T-helper 17 cell (primary cell): ENCODE measurements around the gene CD109. TPM values are rescaled to one million over a fixed set of nuclear protein-coding genes. Genes with fewer than 3 reads are reported as not detected.

Experiments
- ATAC-seq: fragments of 150-1000 bp; cut with Tn5 transposase; 2 replicates; pipeline ENCODE4 v1.10.0; 2021; ENCODE audit warnings: mild to moderate bottlenecking, moderate library complexity
- DNase-seq, 3 donors: peaks; one replicate each; pipeline versions ENCODE4 v3.0.0 to v3.0.0-alpha.2; 2020 to 2021
- H3K9me3 ChIP-seq: one replicate; pipeline ENCODE4 v1.7.0; 2013; ENCODE audit warnings: low read length, mild to moderate bottlenecking; ENCODE audit not compliant: control insufficient read depth, poor library complexity, severe bottlenecking
- H3K27ac Mint-ChIP-seq: one replicate; pipeline ENCODE4 v1.8.0; 2022; ENCODE audit warnings: mild to moderate bottlenecking, moderate library complexity, mixed read lengths
- H3K27me3 Mint-ChIP-seq: one replicate; pipeline ENCODE4 v1.8.0; 2022; ENCODE audit warnings: mixed read lengths
- H3K36me3 Mint-ChIP-seq: one replicate; pipeline ENCODE4 v1.8.0; 2022; ENCODE audit warnings: low read depth, mixed read lengths
- H3K4me1 Mint-ChIP-seq: one replicate; pipeline ENCODE4 v1.8.0; 2022; ENCODE audit warnings: mild to moderate bottlenecking, mixed read lengths
- H3K4me3 Mint-ChIP-seq: one replicate; pipeline ENCODE4 v1.8.0; 2022; ENCODE audit warnings: mild to moderate bottlenecking, moderate library complexity, mixed read lengths
- total RNA-seq, 4 donors: library from RNA in 2 of 4; stranded (reverse) in 2 of 4; gene quantifications; one replicate each; pipeline ENCODE4 v1.2.3 and lab custom pipeline; 2022 to 2026

CD109 gene
- total RNA-seq, 2 donors from 2014 or later: 0.30 to 0.83 TPM

GRCh38 chr6:73743556-73743955 is 47.6 kb downstream of the CD109 start:
- H3K4me3 Mint-ChIP-seq: no peak overlapping the region
- no peaks in the 10 kb centered on the region for H3K4me1 Mint-ChIP-seq
- DNase-seq: no peak
- no peaks in the 10 kb centered on the region for H3K36me3 Mint-ChIP-seq
- no peak overlapping the region for H3K27ac Mint-ChIP-seq
- peaks cover 4% of the 10 kb centered on the region for H3K27me3 Mint-ChIP-seq
- H3K9me3 ChIP-seq: no peaks in the 10 kb centered on the region
- no peak for ATAC-seq

DNA sequence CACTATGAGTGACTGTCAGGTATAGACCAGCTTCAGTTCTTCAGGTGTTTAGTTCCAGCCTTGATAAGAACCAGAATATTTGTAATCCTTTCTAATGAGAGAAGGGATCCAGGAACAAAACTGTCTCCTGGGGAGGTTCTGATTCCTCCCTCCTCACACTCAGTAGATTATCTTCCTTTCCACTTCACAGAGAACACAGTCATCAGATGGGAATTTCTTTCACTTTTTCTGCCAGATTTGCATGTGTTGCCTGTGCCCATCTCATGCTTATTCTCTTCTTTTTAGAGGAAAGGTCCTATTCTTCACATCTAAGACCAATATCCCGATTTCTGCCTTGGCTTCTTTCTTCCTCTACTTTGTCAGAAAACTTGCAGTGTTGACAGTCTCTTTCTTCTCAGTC is 50.8 kb downstream of the CD109 start:
- Mint-ChIP-seq H3K36me3 (no peaks in the 10 kb centered on the region), H3K4me1 (no peaks in the 10 kb centered on the region), H3K4me3 (no peak overlapping the region), H3K27ac (no peak overlapping the region), H3K27me3 (no peaks in the 10 kb centered on the region)
- H3K9me3 ChIP-seq: no peaks in the 10 kb centered on the region
- ATAC-seq (no peak), DNase-seq (no peak)

DNA sequence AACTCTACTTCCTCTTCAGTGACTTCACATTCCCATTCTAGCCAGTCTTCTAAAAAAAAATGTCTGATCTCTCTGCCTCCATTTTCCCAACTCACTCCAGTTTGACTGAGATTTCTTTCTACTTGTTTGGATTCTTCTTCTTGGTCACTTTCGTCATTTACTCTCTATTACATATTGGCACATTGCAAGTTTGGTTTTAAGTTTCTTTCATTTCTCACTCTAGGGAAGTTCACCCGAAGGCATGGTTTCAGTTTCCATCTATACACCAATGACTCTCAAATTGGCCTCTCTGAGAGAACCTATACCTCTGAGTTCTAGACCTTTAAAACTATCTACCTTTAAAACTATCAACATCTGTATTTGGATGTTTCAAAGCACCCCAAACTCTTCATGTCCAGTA is 51.3 kb downstream of the CD109 start:
- DNase-seq (no peak), ATAC-seq (peak; percentile 60)
- no peaks in the 10 kb centered on the region for H3K9me3 ChIP-seq
- H3K27me3 Mint-ChIP-seq: no peaks in the 10 kb centered on the region
- H3K4me1 Mint-ChIP-seq: no peaks in the 10 kb centered on the region
- H3K36me3 Mint-ChIP-seq: no peaks in the 10 kb centered on the region
- no peak overlapping the region for H3K27ac Mint-ChIP-seq
- H3K4me3 Mint-ChIP-seq: no peak overlapping the region

- H3K9me3 ChIP-seq: no peaks in the 10 kb centered on the region
- peaks cover 10% of the 10 kb centered on the region for H3K27me3 Mint-ChIP-seq
- no peaks in the 10 kb centered on the region for H3K4me1 Mint-ChIP-seq
- DNase-seq: no peak
- no peak overlapping the region for H3K4me3 Mint-ChIP-seq
- no peak for ATAC-seq
- H3K36me3 Mint-ChIP-seq: no peaks in the 10 kb centered on the region
- no peak overlapping the region for H3K27ac Mint-ChIP-seq
Observed at GRCh38 chr6:73752943-73753342, 56.9 kb downstream of the CD109 start.

DNA sequence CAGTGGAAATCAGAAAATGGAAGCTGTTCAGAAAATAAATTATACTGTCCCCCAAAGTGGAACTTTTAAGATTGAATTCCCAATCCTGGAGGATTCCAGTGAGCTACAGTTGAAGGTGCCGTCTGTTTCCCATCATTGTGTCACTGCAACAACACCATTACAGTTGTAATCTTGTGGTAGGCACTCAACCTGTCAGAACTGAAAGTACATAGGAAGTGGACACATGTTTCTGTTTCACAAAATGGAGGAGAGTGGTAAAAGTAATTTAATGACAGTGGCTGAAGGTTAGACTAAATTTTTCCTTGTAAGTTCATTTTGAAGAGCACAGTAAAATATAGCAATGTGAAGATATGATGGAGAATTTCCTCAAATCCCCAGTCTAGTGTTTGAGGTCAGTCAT is 70.0 kb downstream of the CD109 start:
- DNase-seq: no peak
- no peaks in the 10 kb centered on the region for H3K4me1 Mint-ChIP-seq
- no peaks in the 10 kb centered on the region for H3K27me3 Mint-ChIP-seq
- no peaks in the 10 kb centered on the region for H3K9me3 ChIP-seq
- no peak overlapping the region for H3K4me3 Mint-ChIP-seq
- ATAC-seq: no peak
- no peak overlapping the region for H3K27ac Mint-ChIP-seq
- H3K36me3 Mint-ChIP-seq: peaks cover 2% of the 10 kb centered on the region

DNA sequence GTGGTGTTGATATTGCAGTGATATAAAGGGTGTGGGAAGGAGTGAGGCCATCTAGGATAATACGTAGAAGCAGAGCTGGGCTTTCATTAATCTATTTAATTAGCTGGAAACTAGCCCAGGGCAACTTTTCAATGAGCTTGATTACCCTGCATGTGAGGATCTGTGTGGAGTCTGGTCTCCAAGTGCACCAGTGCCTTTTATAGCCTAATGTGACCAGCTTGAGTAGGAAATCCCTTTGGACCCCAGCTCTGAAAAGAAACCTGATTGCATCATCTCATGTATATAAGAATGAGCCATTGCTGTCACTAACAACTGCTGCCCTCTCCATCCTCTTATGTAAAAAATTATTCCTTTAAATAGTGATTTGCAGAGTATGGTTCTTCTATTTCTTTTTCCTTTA is 72.6 kb downstream of the CD109 start:
- Mint-ChIP-seq H3K4me3 (no peak overlapping the region), H3K27me3 (no peaks in the 10 kb centered on the region), H3K27ac (no peak overlapping the region), H3K36me3 (peaks cover 2% of the 10 kb centered on the region), H3K4me1 (peaks cover 2% of the 10 kb centered on the region)
- H3K9me3 ChIP-seq: no peaks in the 10 kb centered on the region
- ATAC-seq (no peak), DNase-seq (no peak)

DNA sequence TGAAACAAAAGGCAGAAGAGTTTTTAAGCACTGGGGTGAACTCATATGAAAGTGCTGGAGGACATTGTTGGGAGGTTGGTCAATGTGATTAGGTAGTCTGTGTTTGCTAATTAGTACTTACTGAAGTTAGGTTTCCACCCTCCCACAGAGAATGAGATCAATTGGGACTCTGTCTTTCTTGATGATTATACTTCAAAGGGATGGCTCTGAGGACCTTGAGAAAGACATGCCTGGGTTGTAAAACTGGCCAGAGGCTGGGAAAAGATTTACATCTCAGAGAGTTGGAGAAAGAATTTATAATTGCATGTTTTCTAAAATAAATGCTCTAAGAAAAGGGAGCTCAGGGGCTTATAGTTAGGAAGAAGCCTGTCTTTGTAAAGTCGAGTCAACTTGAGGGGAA is 74.0 kb downstream of the CD109 start:
- peaks cover 2% of the 10 kb centered on the region for H3K4me1 Mint-ChIP-seq
- H3K27me3 Mint-ChIP-seq: no peaks in the 10 kb centered on the region

GRCh38 chr6:73774311-73774774 is 78.3 kb downstream of the CD109 start:
- Mint-ChIP-seq H3K4me3 (no peak overlapping the region), H3K36me3 (no peaks in the 10 kb centered on the region), H3K4me1 (peaks cover 2% of the 10 kb centered on the region), H3K27me3 (no peaks in the 10 kb centered on the region), H3K27ac (no peak overlapping the region)
- ATAC-seq (no peak), DNase-seq (no peak)
- no peaks in the 10 kb centered on the region for H3K9me3 ChIP-seq

More for the DNA sequence above, 74.0 kb downstream of the CD109 start:
- Mint-ChIP-seq H3K4me3 (no peak overlapping the region), H3K27ac (no peak overlapping the region), H3K36me3 (peaks cover 1% of the 10 kb centered on the region)
- DNase-seq (no peak), ATAC-seq (no peak)
- H3K9me3 ChIP-seq: no peaks in the 10 kb centered on the region

- H3K9me3 ChIP-seq: no peaks in the 10 kb centered on the region
- DNase-seq: no peak
- no peak overlapping the region for H3K4me3 Mint-ChIP-seq
- H3K4me1 Mint-ChIP-seq: no peaks in the 10 kb centered on the region
- no peak overlapping the region for H3K27ac Mint-ChIP-seq
- H3K36me3 Mint-ChIP-seq: peaks cover 2% of the 10 kb centered on the region
- H3K27me3 Mint-ChIP-seq: peaks cover 5% of the 10 kb centered on the region
- ATAC-seq: no peak
Observed at GRCh38 chr6:73779943-73780342, 83.9 kb downstream of the CD109 start.

- Mint-ChIP-seq H3K27me3 (peaks cover 12% of the 10 kb centered on the region), H3K27ac (no peak overlapping the region)
- ATAC-seq: no peak
Observed at GRCh38 chr6:73782911-73783310, 86.9 kb downstream of the CD109 start.

DNA sequence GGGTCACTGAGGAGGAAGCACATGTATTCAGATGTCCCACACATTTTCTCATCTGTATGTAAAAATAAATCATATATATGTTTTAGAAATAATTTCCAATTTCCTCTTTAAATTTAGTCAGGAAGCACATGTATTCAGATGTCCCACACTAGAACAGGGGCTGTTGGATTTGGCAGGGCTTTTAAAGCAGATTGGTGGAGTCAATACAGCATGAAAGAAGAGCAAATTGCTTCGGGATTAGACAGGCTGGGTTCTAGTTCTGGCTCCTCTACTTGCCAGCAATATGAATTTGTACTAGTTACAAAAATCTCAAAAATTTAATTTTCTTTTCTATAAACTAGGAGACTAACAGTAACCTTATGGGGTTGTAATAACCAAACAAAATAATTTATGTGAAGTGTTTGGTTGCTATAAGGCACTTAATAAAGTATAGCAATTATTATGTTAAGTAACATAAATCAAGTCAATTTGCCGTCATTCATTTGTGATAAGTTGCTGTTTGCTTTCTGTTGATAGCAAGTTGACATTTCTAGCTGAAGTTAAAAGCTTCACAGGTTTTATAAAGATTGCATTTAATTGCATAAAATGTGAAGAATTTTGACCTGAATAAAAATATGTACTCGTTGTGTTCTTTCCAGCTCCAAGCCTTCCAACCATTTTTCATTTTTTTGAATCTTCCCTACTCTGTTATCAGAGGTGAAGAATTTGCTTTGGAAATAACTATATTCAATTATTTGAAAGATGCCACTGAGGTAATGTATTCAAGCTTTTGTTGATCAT is 88.9 kb downstream of the CD109 start:
- no peaks in the 10 kb centered on the region for H3K9me3 ChIP-seq
- no peak for DNase-seq
- no peak overlapping the region for H3K27ac Mint-ChIP-seq
- H3K36me3 Mint-ChIP-seq: peaks cover 2% of the 10 kb centered on the region
- H3K4me3 Mint-ChIP-seq: no peak overlapping the region
- no peak for ATAC-seq
- H3K27me3 Mint-ChIP-seq: peaks cover 12% of the 10 kb centered on the region
- no peaks in the 10 kb centered on the region for H3K4me1 Mint-ChIP-seq

More at GRCh38 chr6:73782911-73783310, 86.9 kb downstream of the CD109 start:
- peaks cover 2% of the 10 kb centered on the region for H3K36me3 Mint-ChIP-seq
- DNase-seq: no peak
- no peak overlapping the region for H3K4me3 Mint-ChIP-seq
- H3K4me1 Mint-ChIP-seq: no peaks in the 10 kb centered on the region
- H3K9me3 ChIP-seq: no peaks in the 10 kb centered on the region

DNA sequence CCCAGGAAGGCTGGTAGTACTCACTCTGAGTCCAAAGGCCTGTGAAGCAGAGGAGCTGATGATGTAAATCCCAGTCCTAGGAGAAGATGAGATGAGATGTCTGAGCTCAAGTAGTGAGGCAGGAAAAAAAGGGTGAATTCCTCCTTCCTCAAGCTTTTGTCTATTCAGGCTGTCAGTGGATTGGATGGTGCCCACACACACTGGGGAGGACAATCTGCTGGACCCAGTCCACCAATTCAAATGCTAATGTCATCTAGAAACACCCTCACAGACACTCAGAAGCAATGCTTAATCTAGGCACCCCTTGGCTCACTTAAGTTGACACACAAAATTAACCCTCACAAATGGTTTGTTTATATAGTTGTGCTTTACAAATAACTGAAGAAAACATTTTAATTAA is 94.6 kb downstream of the CD109 start:
- H3K4me1 Mint-ChIP-seq: no peaks in the 10 kb centered on the region
- H3K27ac Mint-ChIP-seq: no peak overlapping the region
- H3K36me3 Mint-ChIP-seq: peaks cover 2% of the 10 kb centered on the region
- H3K27me3 Mint-ChIP-seq: peaks cover 4% of the 10 kb centered on the region
- no peak overlapping the region for H3K4me3 Mint-ChIP-seq
- no peak for ATAC-seq
- H3K9me3 ChIP-seq: no peaks in the 10 kb centered on the region
- no peak for DNase-seq

DNA sequence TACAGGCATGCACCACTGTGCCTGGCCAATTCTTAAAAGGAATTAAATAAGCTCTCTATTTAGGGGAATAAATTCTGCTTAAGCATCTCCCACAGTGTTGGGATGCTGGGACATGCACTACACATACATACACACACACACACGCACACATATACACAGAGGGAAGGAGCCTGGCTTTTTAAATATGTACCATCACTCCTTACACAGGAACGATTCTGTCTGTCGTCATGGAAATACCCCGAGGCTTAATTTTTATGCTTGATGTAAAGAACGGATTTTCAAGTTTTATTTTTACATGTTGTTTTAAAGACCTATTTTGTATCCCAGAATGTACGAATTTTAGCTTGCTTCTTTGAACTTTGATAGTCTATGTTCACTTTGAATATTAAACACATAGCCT is 95.3 kb downstream of the CD109 start:
- no peak overlapping the region for H3K4me3 Mint-ChIP-seq
- no peak for DNase-seq
- no peaks in the 10 kb centered on the region for H3K4me1 Mint-ChIP-seq
- H3K27ac Mint-ChIP-seq: no peak overlapping the region
- peaks cover 2% of the 10 kb centered on the region for H3K36me3 Mint-ChIP-seq
- H3K9me3 ChIP-seq: no peaks in the 10 kb centered on the region
- ATAC-seq: no peak
- no peaks in the 10 kb centered on the region for H3K27me3 Mint-ChIP-seq

DNA sequence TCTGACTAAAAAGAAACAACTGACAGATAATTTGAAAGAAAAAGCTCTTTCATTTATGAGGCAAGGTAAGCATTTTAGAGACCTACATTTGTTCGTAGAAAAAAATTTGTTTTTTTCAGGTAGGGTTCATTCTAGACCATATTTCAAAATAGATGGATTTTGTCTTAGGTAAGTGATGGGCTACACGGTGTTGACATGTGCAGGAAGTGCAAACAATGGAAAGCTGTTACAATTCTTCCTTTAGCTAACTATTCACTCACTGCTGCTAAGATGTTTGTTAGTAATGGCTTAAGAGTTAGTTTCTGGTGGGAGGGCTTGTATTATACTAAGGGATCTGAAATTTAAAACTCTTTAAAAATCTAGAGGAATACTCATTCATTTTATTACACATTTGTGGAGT is 96.7 kb downstream of the CD109 start:
- no peak overlapping the region for H3K27ac Mint-ChIP-seq
- ATAC-seq (no peak), DNase-seq (no peak)
- H3K27me3 Mint-ChIP-seq: no peaks in the 10 kb centered on the region
- H3K9me3 ChIP-seq: no peaks in the 10 kb centered on the region
- no peaks in the 10 kb centered on the region for H3K4me1 Mint-ChIP-seq
- no peak overlapping the region for H3K4me3 Mint-ChIP-seq
- H3K36me3 Mint-ChIP-seq: peaks cover 2% of the 10 kb centered on the region
